Skeletal muscle tissue (tissue), 2 donors: ENCODE data around the gene PDCD10. TPM values are rescaled to one million over a fixed set of nuclear protein-coding genes. Genes with fewer than 3 reads are reported as not detected.

Experiments used
- small RNA-seq: library from RNA; depleted of rRNA; stranded (forward); fragments of <200 nt; gene quantifications from one replicate; pipeline ENCODE3, GENCODE V24; 2014
- total RNA-seq: library from RNA; depleted of rRNA; stranded (reverse); fragments of >200 nt; gene quantifications from one replicate; pipeline ENCODE4 v1.2.3, GENCODE V29; 2014

PDCD10 gene
- total RNA-seq, 1 donor from 2014 or later = 37.1 TPM

Small RNA genes within 50 kb of the gene (small RNA-seq; reads per million reads assigned to genes)
- not detected for gene HMGN1P8

Other genes with a start within 250 kb of the PDCD10 start
- gene WDR49, start 81.0 kb downstream of the PDCD10 start, total RNA-seq = 5.7 TPM
- 17.7 TPM for gene SERPINI1, start 829 bp upstream of the PDCD10 start, total RNA-seq